Esophagus squamous epithelium (tissue), 4 donors: ENCODE measurements around the gene HPS6.

ENCODE experiments used
- CTCF ChIP-seq, 6 experiments: fragments of 450-650 bp in 4 of 6; fragments of 200-600 bp in 2 of 6; sonication (generic) in 2 of 6; IDR thresholded peaks; one replicate each; pipeline ENCODE4 v1.5.1; 2016 to 2019; ENCODE audit warnings: antibody characterized with exemption in 6 of 6, mild to moderate bottlenecking in 4 of 6, moderate library complexity in 4 of 6
- POLR2A ChIP-seq, 4 donors: fragments of 450-650 bp; IDR thresholded peaks; one replicate each; pipeline ENCODE4 v1.6.1; 2017; ENCODE audit warnings: antibody characterized with exemption in 4 of 4, mild to moderate bottlenecking in 4 of 4, moderate library complexity in 3 of 4

- no peak for TF ChIP-seq CTCF (IDR thresholded peaks at IDR 0.05)
- no peak for TF ChIP-seq POLR2A (IDR thresholded peaks at IDR 0.05)
Observed at GRCh38 chr10:102085336-102085735, 20.2 kb downstream of the HPS6 start.
